GM12878 (cell line): ENCODE data around the gene CXXC5. TPM values are rescaled to one million over a fixed set of nuclear protein-coding genes. Genes with fewer than 3 reads are reported as not detected.

Experiments used
- ATAC-seq: fragments of 200-7000 bp; cut with Tn5 transposase; 3 replicates; pipeline ENCODE4 v1.9.1; 2020; ENCODE audit warnings: mild to moderate bottlenecking, moderate library complexity
- BruUV-seq: library from RNA; stranded (reverse); fragments of 400-500 nt; replicated peaks from 2 replicates; lab custom pipeline; 2021; lab: Mats Ljungman, UMichigan
- CTCF ChIA-PET: fragments of 300-600 bp; sonication (Branson Sonifier 250); formaldehyde crosslinking; extraction: SDS; loops from one replicate; lab custom pipeline; 2021; ENCODE audit warnings: inconsistent platforms; lab: Yijun Ruan, JAX
- POLR2A ChIA-PET: fragments of 350-600 bp; formaldehyde crosslinking; extraction: SDS; loops from one replicate; lab custom pipeline; 2021; ENCODE audit warnings: inconsistent platforms; lab: Charles Lee
- RAD21 ChIA-PET: fragments of 300-600 bp; sonication (Branson Sonifier 250); formaldehyde crosslinking; loops from one replicate; lab custom pipeline; 2023; ENCODE audit warnings: antibody characterized with exemption; ENCODE audit not compliant: unreplicated experiment; lab: Charles Lee
- SMC1A ChIA-PET: fragments of 300-600 bp; sonication (Branson Sonifier 250); formaldehyde crosslinking; loops from one replicate; lab custom pipeline; 2023; ENCODE audit not compliant: unreplicated experiment, uncharacterized antibody; lab: Charles Lee
- DNase-seq: peaks from one replicate; pipeline ENCODE4 v3.0.0-alpha.2; 2011; ENCODE audit warnings: low read depth, low spot score
- FAIRE-seq: peaks from 3 replicates; lab custom pipeline; 2011; peaks lifted over from hg19 to GRCh38; lab: Jason Lieb, UNC
- H2AFZ ChIP-seq: 2 replicates; pipeline ENCODE4 v1.6.0; 2011; ENCODE audit warnings: low read depth, low read length, control low read depth; ENCODE audit not compliant: control insufficient read depth
- H3K27ac ChIP-seq: 2 replicates; pipeline ENCODE4 v1.5.1; 2011; ENCODE audit warnings: control low read depth; ENCODE audit not compliant: control insufficient read depth, insufficient read depth
- H3K27me3 ChIP-seq, 2 experiments: replicated peaks in 1 of 2; 2 replicates each; pipeline versions ENCODE4 v1.6.0 to v1.6.1; 2011; ENCODE audit warnings: low read length in 1 of 2; ENCODE audit not compliant: control insufficient read depth in 2 of 2, insufficient read depth in 2 of 2
- H3K36me3 ChIP-seq, 2 experiments: 2 replicates each; pipeline ENCODE4 v1.5.1; 2011; ENCODE audit warnings: low read length in 1 of 2; ENCODE audit not compliant: control insufficient read depth in 2 of 2, insufficient read depth in 2 of 2
- H3K4me1 ChIP-seq: 2 replicates; pipeline ENCODE4 v1.6.1; 2011; ENCODE audit warnings: mild to moderate bottlenecking, low read length, moderate library complexity, mixed read lengths; ENCODE audit not compliant: control insufficient read depth, insufficient read depth
- H3K4me2 ChIP-seq: 2 replicates; pipeline ENCODE4 v1.6.0; 2011; ENCODE audit warnings: control low read depth; ENCODE audit not compliant: control insufficient read depth, insufficient read depth
- H3K4me3 ChIP-seq: fragments of 200-600 bp; sonication (generic); 2 replicates; pipeline ENCODE4 v1.5.1; 2016
- H3K79me2 ChIP-seq: 2 replicates; pipeline ENCODE4 v1.6.0; 2011; ENCODE audit warnings: low read length; ENCODE audit not compliant: control insufficient read depth, insufficient read depth
- H3K9ac ChIP-seq: 2 replicates; pipeline ENCODE4 v1.8.0; 2011; ENCODE audit warnings: low read length, control low read depth, mixed read lengths; ENCODE audit not compliant: control insufficient read depth, insufficient read depth
- H3K9me3 ChIP-seq: replicated peaks from 3 replicates; pipeline ENCODE4 v1.5.1; 2011; ENCODE audit warnings: mild to moderate bottlenecking, low read length; ENCODE audit not compliant: control insufficient read depth, insufficient read depth
- H4K20me1 ChIP-seq: 2 replicates; pipeline ENCODE4 v1.6.0; 2011; ENCODE audit not compliant: control insufficient read depth, insufficient read depth
- CBX3 ChIP-seq: fragments of 200-600 bp; sonication (generic); IDR thresholded peaks from 2 replicates; pipeline ENCODE4 v1.6.1; 2016; ENCODE audit warnings: low read depth, borderline replicate concordance
- CBX5 ChIP-seq: sonication (generic); IDR thresholded peaks from 2 replicates; pipeline ENCODE4 v1.6.1; 2016; ENCODE audit warnings: low read depth, moderate library complexity, mild to moderate bottlenecking, inconsistent platforms
- CREM ChIP-seq: IDR thresholded peaks from 2 replicates; pipeline ENCODE4 v1.6.1; 2014; ENCODE audit warnings: antibody characterized with exemption, low read depth
- CTCF ChIP-seq, 3 experiments: IDR thresholded peaks in 2 of 3; conservative IDR thresholded peaks in 1 of 3; 2 replicates each; pipeline ENCODE4 v1.5.1; 2011; ENCODE audit warnings: low read depth in 3 of 3, low read length in 3 of 3, mild to moderate bottlenecking in 3 of 3, control low read depth in 2 of 3, moderate library complexity in 2 of 3, inconsistent platforms in 1 of 3, mixed read lengths in 1 of 3; ENCODE audit not compliant: control insufficient read depth in 2 of 3, insufficient read depth in 1 of 3; ENCODE audit errors: extremely low read depth in 1 of 3
- HCFC1 ChIP-seq: fragments of 150-350 bp; IDR thresholded peaks from 2 replicates; pipeline ENCODE4 v1.6.1; 2014; ENCODE audit warnings: low read length
- MEF2A ChIP-seq: IDR thresholded peaks from 2 replicates; pipeline ENCODE4 v1.6.1; 2011; ENCODE audit warnings: low read depth, mild to moderate bottlenecking, low read length, moderate library complexity; ENCODE audit not compliant: insufficient read depth
- MYB ChIP-seq: fragments of 150-350 bp; IDR thresholded peaks from 2 replicates; pipeline ENCODE4 v1.6.1; 2014; ENCODE audit warnings: mild to moderate bottlenecking, low read depth, low read length, borderline replicate concordance
- RAD51 ChIP-seq: fragments of 450-650 bp; IDR thresholded peaks from 2 replicates; pipeline ENCODE4 v1.6.1; 2016; ENCODE audit warnings: moderate library complexity, mild to moderate bottlenecking, inconsistent platforms
- SIX5 ChIP-seq: IDR thresholded peaks from 2 replicates; pipeline ENCODE4 v1.6.1; 2011; ENCODE audit warnings: mild to moderate bottlenecking, low read depth, low read length, moderate library complexity; ENCODE audit not compliant: severe bottlenecking
- ZNF622 ChIP-seq: fragments of 450-650 bp; IDR thresholded peaks from 2 replicates; pipeline ENCODE4 v1.6.1; 2017; ENCODE audit warnings: mild to moderate bottlenecking, inconsistent platforms
- WGBS: methylation state at CpG from one replicate; pipeline ENCODE4 v1.1.6; 2016; ENCODE audit warnings: low lambda C conversion rate; ENCODE audit not compliant: insufficient replicate concordance, insufficient coverage; ENCODE audit errors: missing lambda C conversion rate; 5-methylcytosine and 5-hydroxymethylcytosine counted together
- in situ Hi-C: fragments of 300-500 bp; cut with MboI; formaldehyde crosslinking; loops from 9 replicates; pipeline ENCODE4 v1.14.3; 2018; ENCODE audit warnings: mixed read lengths
- intact Hi-C: fragments of 100-400 bp; cut with micrococcal nuclease; formaldehyde crosslinking; loops from one replicate; pipeline ENCODE4 v1.14.2; 2022; ENCODE audit not compliant: unreplicated experiment
- polyA plus RNA-seq, 11 experiments: library from polyadenylated mRNA; depleted of rRNA in 4 of 11; unstranded in 6 of 11; stranded (reverse) in 5 of 11; fragments of >200 nt; fragmentation: Nextera tagmentation in 4 of 11; fragmentation: Illumina TruSeq in 1 of 11; extraction: Ambion mirVana in 4 of 11; extraction: Trizol in 1 of 11; gene quantifications; 1 replicate in 1 of 11; 2 replicates in 10 of 11; pipeline versions ENCODE4 v1.2.1 to v1.2.3, GENCODE V29; 2011 to 2016; ENCODE audit warnings: inconsistent platforms in 2 of 11, missing spikeins in 2 of 11, low read depth in 1 of 11
- total RNA-seq, 4 experiments: library from RNA; depleted of rRNA in 3 of 4; stranded (reverse); fragments of >200 nt in 3 of 4; fragmentation: Illumina TruSeq in 1 of 4; extraction: Trizol in 1 of 4; gene quantifications; 2 replicates each; pipeline versions ENCODE4 v1.2.1 to v1.2.3, GENCODE V29; 2013 to 2021
- TF ChIP-seq, protein P1 (sequence below): fragments of 150-350 bp; IDR thresholded peaks from 2 replicates; pipeline ENCODE4 v1.6.1; 2014; ENCODE audit warnings: mild to moderate bottlenecking, low read depth, low read length

The CXXC5 gene
- total and polyA plus RNA-seq, 10 of the 15 experiments (the other 5 are each of a cell fraction or from before 2014, with no cell fraction given): 1.8 to 90.8 (median 40.7) TPM

DNA sequence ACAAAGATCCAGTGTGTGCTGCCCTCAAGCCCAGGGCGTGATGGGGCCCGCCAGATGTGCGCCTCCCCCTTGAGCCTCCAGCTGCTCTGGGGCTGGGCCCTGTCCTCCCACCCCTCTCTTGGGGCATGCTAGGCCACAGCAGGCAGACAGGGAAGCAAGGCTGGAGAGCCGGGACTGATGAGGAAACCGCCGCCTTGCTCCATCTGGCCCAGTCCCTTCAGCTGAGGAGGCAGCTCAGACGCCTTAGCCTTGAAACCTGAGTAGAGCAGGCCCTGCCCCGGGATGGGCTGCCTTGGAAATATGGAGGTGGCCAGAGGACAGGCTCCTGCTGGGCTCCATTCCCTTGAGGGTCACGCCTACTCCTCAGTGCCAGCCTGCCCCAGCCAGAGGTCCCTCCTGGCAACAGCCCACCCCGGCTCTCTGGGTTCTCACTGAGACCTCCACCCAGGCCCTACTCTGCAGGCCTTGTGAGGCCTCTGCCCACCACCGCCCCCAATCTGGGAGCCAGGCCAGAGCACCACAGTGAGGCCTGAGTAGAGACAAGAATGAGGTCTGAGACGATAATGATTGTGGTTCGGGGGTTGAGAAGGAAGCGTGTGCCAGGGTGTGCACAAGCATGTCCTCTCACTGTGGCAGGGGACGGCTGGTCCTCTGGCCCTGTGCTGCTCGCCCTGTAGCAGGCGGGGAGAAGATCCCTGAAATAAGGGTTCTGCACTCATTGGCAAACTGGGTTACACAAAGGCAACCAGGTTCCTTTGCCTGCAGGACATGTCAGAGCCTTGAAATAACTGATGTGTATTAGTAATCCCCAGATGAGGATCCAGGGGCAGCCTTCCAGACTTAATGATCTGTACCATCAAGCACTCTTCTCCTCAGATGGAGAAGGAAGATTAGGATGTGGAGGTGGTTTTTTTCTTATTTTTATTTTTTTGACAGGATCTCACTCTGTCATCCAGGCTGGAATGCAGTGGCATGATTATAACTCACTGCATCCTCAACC is 30.9 kb downstream of the CXXC5 start:
- no TSS peak for BruUV-seq
- RAD21 ChIA-PET: no interaction called here
- WGBS: 89% methylated on average over 15 of the region's 17 CpGs
- Histone ChIP-seq H3K4me1 (no peaks in the 10 kb centered on the region; the same call in 1 of the 2 replicates), H3K27ac (no peak overlapping the region), H3K27me3 (no peaks in the 10 kb centered on the region), H3K36me3 (peaks cover 17 to 38% of the 10 kb centered on the region in 2 experiments), H4K20me1 (peaks cover 4% of the 10 kb centered on the region; the same call in 1 of the 2 replicates), H3K4me3 (no peak overlapping the region), H3K4me2 (no peak overlapping the region), H3K79me2 (peaks cover 20% of the 10 kb centered on the region), H3K9me3 (no peaks in the 10 kb centered on the region), H3K9ac (no peak overlapping the region), H2AFZ (no peak overlapping the region)
- no peak for TF ChIP-seq CREM
- TF ChIP-seq MYB: no peak
- TF ChIP-seq MEF2A: no peak
- TF ChIP-seq RAD51: no peak
- TF ChIP-seq HCFC1: no peak
- TF ChIP-seq, protein P1, sequence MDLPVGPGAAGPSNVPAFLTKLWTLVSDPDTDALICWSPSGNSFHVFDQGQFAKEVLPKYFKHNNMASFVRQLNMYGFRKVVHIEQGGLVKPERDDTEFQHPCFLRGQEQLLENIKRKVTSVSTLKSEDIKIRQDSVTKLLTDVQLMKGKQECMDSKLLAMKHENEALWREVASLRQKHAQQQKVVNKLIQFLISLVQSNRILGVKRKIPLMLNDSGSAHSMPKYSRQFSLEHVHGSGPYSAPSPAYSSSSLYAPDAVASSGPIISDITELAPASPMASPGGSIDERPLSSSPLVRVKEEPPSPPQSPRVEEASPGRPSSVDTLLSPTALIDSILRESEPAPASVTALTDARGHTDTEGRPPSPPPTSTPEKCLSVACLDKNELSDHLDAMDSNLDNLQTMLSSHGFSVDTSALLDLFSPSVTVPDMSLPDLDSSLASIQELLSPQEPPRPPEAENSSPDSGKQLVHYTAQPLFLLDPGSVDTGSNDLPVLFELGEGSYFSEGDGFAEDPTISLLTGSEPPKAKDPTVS: no peak
- no peak for TF ChIP-seq SIX5
- no peak for TF ChIP-seq ZNF622
- TF ChIP-seq CTCF (IDR thresholded peaks at IDR 0.05 in 2 of 3, conservative IDR thresholded peaks at IDR 0.05 in 1 of 3; ENCODE audit: control insufficient read depth in 2 of 3, extremely low read depth in 1 of 3, insufficient read depth in 1 of 3, low read depth in 3 of 3, low read length in 3 of 3): no peak
- no peak for TF ChIP-seq CBX5
- TF ChIP-seq CBX3: no peak
- POLR2A ChIA-PET: interaction anchor here (1.1 kb wide), 1 partner anchor 27 kb away, joined by 4 read pairs; no protein-coding TSS in a partner anchor
- DNase-seq: no peak
- intact Hi-C loops: no loop called here
- no peak for FAIRE-seq
- SMC1A ChIA-PET: interaction anchor here (1.2 to 1.3 kb wide), 2 partner anchors 14 to 22 kb away, joined by 3 read pairs; no protein-coding TSS in a partner anchor
- CTCF ChIA-PET: interaction anchor here (0.9 to 1.3 kb wide), 3 partner anchors 9 to 95 kb away, joined by 3 read pairs; no protein-coding TSS in a partner anchor
- no peak for ATAC-seq
- in situ Hi-C loops: no loop called here
